SK-N-SH (cell line): ENCODE data around the gene ULBP2. TPM values are rescaled to one million over a fixed set of nuclear protein-coding genes. Genes with fewer than 3 reads are reported as not detected.

Experiments
- CTCF ChIA-PET: fragments of 300-600, 350-600 bp; formaldehyde crosslinking; extraction: SDS; loops from one replicate; lab custom pipeline; 2021; lab: Yijun Ruan, JAX
- POLR2A ChIA-PET: fragments of 350-600 bp; sonication (Branson Sonifier 250); formaldehyde crosslinking; extraction: SDS; loops from one replicate; lab custom pipeline; 2020; ENCODE audit warnings: antibody characterized with exemption, inconsistent platforms; lab: Yijun Ruan, JAX
- DNase-seq: peaks from one replicate; pipeline ENCODE4 v3.0.0; 2012
- H2AFZ ChIP-seq: fragments of 200-600 bp; sonication (generic); 2 replicates; pipeline ENCODE4 v1.8.1; 2016; ENCODE audit warnings: antibody characterized with exemption, mild to moderate bottlenecking, low read depth
- H3F3A ChIP-seq: fragments of 200-600 bp; sonication (generic); replicated peaks from 2 replicates; pipeline ENCODE3; 2016; ENCODE audit warnings: antibody characterized with exemption, mild to moderate bottlenecking; ENCODE audit not compliant: insufficient read depth
- H3K27ac ChIP-seq, 2 experiments: fragments of 200-500 bp in 1 of 2; fragments of 200-600 bp in 1 of 2; sonication (Bioruptor generic) in 1 of 2; sonication (generic), shearing (Covaris generic) in 1 of 2; 2 replicates each; pipeline versions ENCODE4 v1.5.1 to v1.6.1; 2014 to 2016; ENCODE audit warnings: low read depth in 2 of 2, inconsistent platforms in 1 of 2, low read length in 1 of 2, mild to moderate bottlenecking in 1 of 2, mixed read lengths in 1 of 2
- H3K27me3 ChIP-seq: fragments of 200-600 bp; sonication (generic), shearing (Covaris generic); 2 replicates; pipeline ENCODE4 v1.6.1; 2016; ENCODE audit warnings: mixed run types; ENCODE audit not compliant: insufficient read depth
- H3K36me3 ChIP-seq, 2 experiments: fragments of 200-500 bp in 1 of 2; fragments of 200-600 bp in 1 of 2; sonication (Bioruptor generic) in 1 of 2; sonication (generic) in 1 of 2; replicated peaks in 1 of 2; 2 replicates each; pipeline versions ENCODE3 to v1.5.1; 2014 to 2016; ENCODE audit warnings: low read length in 1 of 2, mild to moderate bottlenecking in 1 of 2; ENCODE audit not compliant: insufficient read depth in 2 of 2, control insufficient read depth in 1 of 2
- H3K4me1 ChIP-seq, 2 experiments: fragments of 200-500 bp in 1 of 2; fragments of 200-600 bp in 1 of 2; sonication (Bioruptor generic) in 1 of 2; sonication (generic), shearing (Covaris generic) in 1 of 2; 2 replicates each; pipeline versions ENCODE4 v1.5.1 to v1.6.1; 2014 to 2016; ENCODE audit warnings: low read depth in 1 of 2, low read length in 1 of 2, mixed run types in 1 of 2; ENCODE audit not compliant: insufficient read depth in 2 of 2, control insufficient read depth in 1 of 2
- H3K4me2 ChIP-seq: fragments of 200-600 bp; sonication (generic), shearing (Covaris generic); 2 replicates; pipeline ENCODE4 v1.6.1; 2017; ENCODE audit warnings: mixed run types
- H3K4me3 ChIP-seq, 2 experiments: fragments of 200-500 bp in 1 of 2; fragments of 200-600 bp in 1 of 2; sonication (Bioruptor generic) in 1 of 2; sonication (generic), shearing (Covaris generic) in 1 of 2; 2 replicates each; pipeline versions ENCODE4 v1.5.1 to v1.8.1; 2014 to 2016; ENCODE audit warnings: low read depth in 2 of 2, inconsistent platforms in 1 of 2, low read length in 1 of 2, mild to moderate bottlenecking in 1 of 2, mixed read lengths in 1 of 2, moderate library complexity in 1 of 2
- H3K79me2 ChIP-seq: fragments of 200-600 bp; sonication (generic); 2 replicates; pipeline ENCODE4 v1.8.1; 2017; ENCODE audit warnings: mild to moderate bottlenecking; ENCODE audit not compliant: insufficient read depth
- H3K9ac ChIP-seq: fragments of 200-600 bp; sonication (generic); 2 replicates; pipeline ENCODE4 v1.6.1; 2017; ENCODE audit warnings: mixed run types
- H3K9me2 ChIP-seq: fragments of 200-600 bp; sonication (generic); 2 replicates; pipeline ENCODE4 v1.6.1; 2017; ENCODE audit warnings: mixed run types
- H3K9me3 ChIP-seq: fragments of 200-600 bp; sonication (generic); 2 replicates; pipeline ENCODE4 v1.6.1; 2017; ENCODE audit warnings: mixed run types, mild to moderate bottlenecking, moderate library complexity
- H4K20me1 ChIP-seq: fragments of 200-600 bp; sonication (generic); 2 replicates; pipeline ENCODE4 v1.6.1; 2017; ENCODE audit warnings: mild to moderate bottlenecking, mixed run types; ENCODE audit not compliant: insufficient read depth
- CHD2 ChIP-seq: fragments of 150-350 bp; IDR thresholded peaks from 2 replicates; pipeline ENCODE4 v1.6.1; 2018; ENCODE audit warnings: low read length; ENCODE audit not compliant: partially characterized antibody
- ELF1 ChIP-seq: IDR thresholded peaks from 2 replicates; pipeline ENCODE4 v1.4.0; 2012
- FOXJ3 ChIP-seq: sonication (generic); formaldehyde crosslinking; IDR thresholded peaks from 2 replicates; pipeline ENCODE4 v1.5.1; 2020; ENCODE audit warnings: mild to moderate bottlenecking, missing genetic modification reagents
- GABPA ChIP-seq: IDR thresholded peaks from 2 replicates; pipeline ENCODE4 v1.4.0; 2012; ENCODE audit warnings: low read depth, mild to moderate bottlenecking
- MXI1 ChIP-seq: IDR thresholded peaks from 2 replicates; pipeline ENCODE4 v1.6.1; 2012; ENCODE audit warnings: mild to moderate bottlenecking, low read depth, low read length, improper control_type of control experiment
- NFIC ChIP-seq: IDR thresholded peaks from 2 replicates; pipeline ENCODE4 v1.4.0; 2012; ENCODE audit warnings: borderline replicate concordance
- NRF1 ChIP-seq: IDR thresholded peaks from 2 replicates; pipeline ENCODE4 v1.6.1; 2012; ENCODE audit warnings: low read depth, mild to moderate bottlenecking, low read length
- RAD21 ChIP-seq: IDR thresholded peaks from 2 replicates; pipeline ENCODE4 v1.6.1; 2012; ENCODE audit warnings: mild to moderate bottlenecking, low read length
- RCOR1 ChIP-seq: fragments of 150-350 bp; IDR thresholded peaks from 2 replicates; pipeline ENCODE4 v1.6.1; 2017; ENCODE audit warnings: antibody characterized with exemption, low read length
- TCF12 ChIP-seq: IDR thresholded peaks from 2 replicates; pipeline ENCODE4 v1.4.0; 2012
- TEAD4 ChIP-seq: IDR thresholded peaks from 2 replicates; pipeline ENCODE4 v1.4.0; 2012; ENCODE audit warnings: mild to moderate bottlenecking, borderline replicate concordance; ENCODE audit not compliant: insufficient read depth
- YY1 ChIP-seq: IDR thresholded peaks from 2 replicates; pipeline ENCODE4 v1.4.0; 2012; ENCODE audit warnings: low read depth, mild to moderate bottlenecking
- WGBS: methylation state at CpG from one replicate; pipeline ENCODE4 v1.1.6; 2017; ENCODE audit warnings: low lambda C conversion rate; 5-methylcytosine and 5-hydroxymethylcytosine counted together
- polyA plus RNA-seq, 3 experiments: library from polyadenylated mRNA; depleted of rRNA; stranded (reverse); fragments of >200 nt; gene quantifications; 2 replicates each; pipeline ENCODE4 v1.2.3, GENCODE V29; 2012
- TF ChIP-seq, protein P1 (sequence below): IDR thresholded peaks from 2 replicates; pipeline ENCODE4 v1.6.1; 2012; ENCODE audit warnings: mild to moderate bottlenecking, low read depth, low read length, moderate library complexity
- TF ChIP-seq, protein P2 (sequence below): IDR thresholded peaks from 2 replicates; pipeline ENCODE4 v1.4.0; 2012; ENCODE audit warnings: low read depth, borderline replicate concordance
- TF ChIP-seq, protein P3 (sequence below): IDR thresholded peaks from 2 replicates; pipeline ENCODE4; 2012
- TF ChIP-seq, protein P4 (sequence below): IDR thresholded peaks from 2 replicates; pipeline ENCODE4 v1.4.0; 2012; ENCODE audit warnings: low read depth, borderline replicate concordance

Gene ULBP2
- polyA plus RNA-seq, 1 of the 3 experiments (the other 2 are of a cell fraction), result 5.0 TPM

DNA sequence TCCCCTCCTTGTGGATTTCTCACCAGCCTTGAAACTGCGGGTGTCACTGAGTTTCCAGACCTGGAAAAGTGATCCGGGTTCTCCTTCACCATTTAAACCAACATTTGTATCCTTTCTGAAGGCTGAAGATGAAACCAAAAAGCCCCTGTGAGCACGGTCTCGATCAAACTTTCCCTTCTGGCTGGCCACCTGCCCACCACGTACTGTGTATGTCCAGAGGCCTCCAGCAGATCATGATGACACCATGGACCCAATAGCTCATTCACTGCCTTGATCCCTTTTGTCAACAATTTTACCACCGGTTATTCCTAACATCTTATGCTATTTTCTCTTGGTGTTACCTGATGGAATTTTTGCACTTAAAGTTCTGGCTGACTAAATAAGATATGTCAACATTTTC is 37.5 kb downstream of the ULBP2 start:
- TF ChIP-seq RCOR1 (no peak), CHD2 (no peak), RAD21 (no peak), NRF1 (no peak), MXI1 (no peak), GABPA (no peak), YY1 (no peak), TEAD4 (no peak), TCF12 (no peak), ELF1 (no peak), FOXJ3 (CRISPR knock-in tag) (no peak), NFIC (no peak)
- TF ChIP-seq, protein P1, sequence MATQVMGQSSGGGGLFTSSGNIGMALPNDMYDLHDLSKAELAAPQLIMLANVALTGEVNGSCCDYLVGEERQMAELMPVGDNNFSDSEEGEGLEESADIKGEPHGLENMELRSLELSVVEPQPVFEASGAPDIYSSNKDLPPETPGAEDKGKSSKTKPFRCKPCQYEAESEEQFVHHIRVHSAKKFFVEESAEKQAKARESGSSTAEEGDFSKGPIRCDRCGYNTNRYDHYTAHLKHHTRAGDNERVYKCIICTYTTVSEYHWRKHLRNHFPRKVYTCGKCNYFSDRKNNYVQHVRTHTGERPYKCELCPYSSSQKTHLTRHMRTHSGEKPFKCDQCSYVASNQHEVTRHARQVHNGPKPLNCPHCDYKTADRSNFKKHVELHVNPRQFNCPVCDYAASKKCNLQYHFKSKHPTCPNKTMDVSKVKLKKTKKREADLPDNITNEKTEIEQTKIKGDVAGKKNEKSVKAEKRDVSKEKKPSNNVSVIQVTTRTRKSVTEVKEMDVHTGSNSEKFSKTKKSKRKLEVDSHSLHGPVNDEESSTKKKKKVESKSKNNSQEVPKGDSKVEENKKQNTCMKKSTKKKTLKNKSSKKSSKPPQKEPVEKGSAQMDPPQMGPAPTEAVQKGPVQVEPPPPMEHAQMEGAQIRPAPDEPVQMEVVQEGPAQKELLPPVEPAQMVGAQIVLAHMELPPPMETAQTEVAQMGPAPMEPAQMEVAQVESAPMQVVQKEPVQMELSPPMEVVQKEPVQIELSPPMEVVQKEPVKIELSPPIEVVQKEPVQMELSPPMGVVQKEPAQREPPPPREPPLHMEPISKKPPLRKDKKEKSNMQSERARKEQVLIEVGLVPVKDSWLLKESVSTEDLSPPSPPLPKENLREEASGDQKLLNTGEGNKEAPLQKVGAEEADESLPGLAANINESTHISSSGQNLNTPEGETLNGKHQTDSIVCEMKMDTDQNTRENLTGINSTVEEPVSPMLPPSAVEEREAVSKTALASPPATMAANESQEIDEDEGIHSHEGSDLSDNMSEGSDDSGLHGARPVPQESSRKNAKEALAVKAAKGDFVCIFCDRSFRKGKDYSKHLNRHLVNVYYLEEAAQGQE, result no peak
- TF ChIP-seq, protein P2, sequence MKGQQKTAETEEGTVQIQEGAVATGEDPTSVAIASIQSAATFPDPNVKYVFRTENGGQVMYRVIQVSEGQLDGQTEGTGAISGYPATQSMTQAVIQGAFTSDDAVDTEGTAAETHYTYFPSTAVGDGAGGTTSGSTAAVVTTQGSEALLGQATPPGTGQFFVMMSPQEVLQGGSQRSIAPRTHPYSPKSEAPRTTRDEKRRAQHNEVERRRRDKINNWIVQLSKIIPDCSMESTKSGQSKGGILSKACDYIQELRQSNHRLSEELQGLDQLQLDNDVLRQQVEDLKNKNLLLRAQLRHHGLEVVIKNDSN, result no peak
- TF ChIP-seq, protein P3, sequence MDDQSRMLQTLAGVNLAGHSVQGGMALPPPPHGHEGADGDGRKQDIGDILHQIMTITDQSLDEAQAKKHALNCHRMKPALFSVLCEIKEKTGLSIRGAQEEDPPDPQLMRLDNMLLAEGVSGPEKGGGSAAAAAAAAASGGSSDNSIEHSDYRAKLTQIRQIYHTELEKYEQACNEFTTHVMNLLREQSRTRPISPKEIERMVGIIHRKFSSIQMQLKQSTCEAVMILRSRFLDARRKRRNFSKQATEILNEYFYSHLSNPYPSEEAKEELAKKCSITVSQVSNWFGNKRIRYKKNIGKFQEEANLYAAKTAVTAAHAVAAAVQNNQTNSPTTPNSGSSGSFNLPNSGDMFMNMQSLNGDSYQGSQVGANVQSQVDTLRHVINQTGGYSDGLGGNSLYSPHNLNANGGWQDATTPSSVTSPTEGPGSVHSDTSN, result no peak
- TF ChIP-seq, protein P4, sequence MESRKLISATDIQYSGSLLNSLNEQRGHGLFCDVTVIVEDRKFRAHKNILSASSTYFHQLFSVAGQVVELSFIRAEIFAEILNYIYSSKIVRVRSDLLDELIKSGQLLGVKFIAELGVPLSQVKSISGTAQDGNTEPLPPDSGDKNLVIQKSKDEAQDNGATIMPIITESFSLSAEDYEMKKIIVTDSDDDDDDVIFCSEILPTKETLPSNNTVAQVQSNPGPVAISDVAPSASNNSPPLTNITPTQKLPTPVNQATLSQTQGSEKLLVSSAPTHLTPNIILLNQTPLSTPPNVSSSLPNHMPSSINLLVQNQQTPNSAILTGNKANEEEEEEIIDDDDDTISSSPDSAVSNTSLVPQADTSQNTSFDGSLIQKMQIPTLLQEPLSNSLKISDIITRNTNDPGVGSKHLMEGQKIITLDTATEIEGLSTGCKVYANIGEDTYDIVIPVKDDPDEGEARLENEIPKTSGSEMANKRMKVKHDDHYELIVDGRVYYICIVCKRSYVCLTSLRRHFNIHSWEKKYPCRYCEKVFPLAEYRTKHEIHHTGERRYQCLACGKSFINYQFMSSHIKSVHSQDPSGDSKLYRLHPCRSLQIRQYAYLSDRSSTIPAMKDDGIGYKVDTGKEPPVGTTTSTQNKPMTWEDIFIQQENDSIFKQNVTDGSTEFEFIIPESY, result no peak
- TF ChIP-seq, all 33 proteins: peak for 0
- WGBS, result 5% methylated on average over 6 of the region's 6 CpGs
- no peaks in the 10 kb centered on the region for H3K36me3 ChIP-seq
- H3K9me3 ChIP-seq, result no peaks in the 10 kb centered on the region
- ChIA-PET POLR2A (no interaction called here), CTCF (no interaction called here)
- H3K4me1 ChIP-seq, result no peaks in the 10 kb centered on the region
- no peak for DNase-seq
- no peaks in the 10 kb centered on the region for H3K9me2 ChIP-seq
- no peak overlapping the region for H3K4me3 ChIP-seq
- H3F3A ChIP-seq, result no peaks in the 10 kb centered on the region
- H4K20me1 ChIP-seq, result no peaks in the 10 kb centered on the region
- no peak overlapping the region for H3K4me2 ChIP-seq
- H3K9ac ChIP-seq, result no peak overlapping the region
- H2AFZ ChIP-seq, result no peak overlapping the region
- no peaks in the 10 kb centered on the region for H3K79me2 ChIP-seq
- H3K27ac ChIP-seq, result no peak overlapping the region
- H3K27me3 ChIP-seq, result peaks cover 32% of the 10 kb centered on the region; the same call in 1 of the 2 replicates
